ES-I3 (cell line): ENCODE data around the gene COX7A2L.
"Not testable (repeated sequence)": the region's sequence is repeated elsewhere in the genome, so short reads cannot be mapped to it uniquely, and the experiment has no call there.

Experiments used
- H3K36me3 ChIP-seq: 2 replicates; pipeline ENCODE4 v1.6.1; 2013; ENCODE audit warnings: mild to moderate bottlenecking, low read length, control low read depth, moderate library complexity; ENCODE audit not compliant: insufficient read depth
- H3K4me1 ChIP-seq: 2 replicates; pipeline ENCODE4 v1.6.1; 2013; ENCODE audit warnings: mild to moderate bottlenecking, control low read depth, low read length; ENCODE audit not compliant: insufficient read depth
- H3K9ac ChIP-seq: 2 replicates; pipeline ENCODE4 v1.6.1; 2013; ENCODE audit warnings: low read depth, mild to moderate bottlenecking, low read length, moderate library complexity
- H3K9me3 ChIP-seq: 2 replicates; pipeline ENCODE4 v1.6.1; 2013; ENCODE audit warnings: mild to moderate bottlenecking, low read length, moderate library complexity; ENCODE audit not compliant: control insufficient read depth, insufficient read depth

The COX7A2L gene

DNA sequence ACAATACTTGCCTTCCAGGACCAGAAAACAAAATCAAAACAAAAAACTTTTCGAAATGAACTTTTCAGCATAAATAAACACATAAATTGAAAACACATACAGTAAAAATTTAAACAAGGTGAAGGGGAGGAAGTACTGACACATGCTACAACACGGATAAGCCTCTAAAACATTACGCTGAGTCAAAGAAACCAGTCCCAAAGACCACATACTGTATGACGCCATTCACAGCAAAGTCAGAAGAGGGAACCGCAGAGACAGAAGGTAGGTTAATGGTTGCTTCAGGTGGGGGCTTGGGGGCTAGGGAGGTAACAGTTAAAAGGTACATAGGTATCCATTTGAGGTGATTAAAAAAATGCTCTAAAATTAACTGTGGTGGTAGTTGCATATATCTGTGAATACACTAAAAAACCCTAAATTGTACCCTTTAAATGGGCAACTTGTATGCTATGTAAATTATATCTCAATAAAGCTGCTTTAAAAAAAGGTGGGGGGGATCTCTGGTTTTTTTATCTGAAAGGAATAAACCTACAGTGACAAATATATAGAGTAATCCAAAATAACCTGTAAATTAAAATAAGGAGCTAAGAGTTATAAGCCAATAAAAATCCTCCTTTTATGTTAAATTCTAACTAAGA lies 7.1 kb downstream of the COX7A2L start:
- Histone ChIP-seq H3K9ac (no peak overlapping the region), H3K36me3 (0 out of 2 replicates have a peak, but pooled peaks cover 8% of the 10 kb centered on the region), H3K4me1 (no peaks in the 10 kb centered on the region; the same call in 1 of the 2 replicates), H3K9me3 (no peaks in the 10 kb centered on the region)

GRCh38 chr2:42351864-42352263 lies 9.2 kb downstream of the COX7A2L start:
- Histone ChIP-seq H3K4me1 (no peaks in the 10 kb centered on the region; the same call in 1 of the 2 replicates), H3K9me3 (no peaks in the 10 kb centered on the region), H3K9ac (no peak overlapping the region), H3K36me3 (0 out of 2 replicates have a peak, but pooled peaks cover 8% of the 10 kb centered on the region)

- peaks cover 13% of the 10 kb centered on the region; the same call in 1 of the 2 replicates for H3K36me3 ChIP-seq
- no peaks in the 10 kb centered on the region for H3K9me3 ChIP-seq
- no peaks in the 10 kb centered on the region; the same call in 1 of the 2 replicates for H3K4me1 ChIP-seq
These were observed 10.5 kb downstream of the COX7A2L start for GRCh38 chr2:42350434-42351063.

GRCh38 chr2:42348113-42348805 lies 12.8 kb downstream of the COX7A2L start:
- peaks cover 13% of the 10 kb centered on the region; the same call in 1 of the 2 replicates for H3K36me3 ChIP-seq
- no peaks in the 10 kb centered on the region for H3K9me3 ChIP-seq
- H3K4me1 ChIP-seq: peaks cover 7% of the 10 kb centered on the region
- no peak overlapping the region for H3K9ac ChIP-seq

More at GRCh38 chr2:42350434-42351063, 10.5 kb downstream of the COX7A2L start:
- H3K9ac ChIP-seq: no peak overlapping the region

DNA sequence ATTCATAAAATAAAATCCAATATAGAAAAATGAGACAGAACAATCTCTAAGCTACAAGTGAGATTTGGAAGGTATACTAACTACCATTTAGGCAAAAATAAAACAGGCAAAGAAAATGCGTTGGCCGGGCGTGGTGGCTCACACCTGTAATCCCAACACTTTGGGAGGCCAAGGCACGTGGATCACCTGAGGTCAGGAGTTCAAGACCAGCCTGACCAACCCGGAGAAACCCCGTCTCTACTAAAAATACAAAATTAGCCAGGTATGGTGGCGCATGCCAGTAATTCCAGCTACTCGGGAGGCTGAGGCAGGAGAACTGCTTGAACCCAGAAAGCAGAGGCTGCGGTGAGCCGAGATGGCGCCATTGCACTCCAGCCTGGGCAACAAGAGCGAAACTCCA lies 13.5 kb downstream of the COX7A2L start:
- H3K9ac ChIP-seq, H3K9me3 ChIP-seq: not testable (repeated sequence)
- Histone ChIP-seq H3K4me1 (peaks cover 12% of the 10 kb centered on the region), H3K36me3 (peaks cover 13% of the 10 kb centered on the region; the same call in 1 of the 2 replicates)

DNA sequence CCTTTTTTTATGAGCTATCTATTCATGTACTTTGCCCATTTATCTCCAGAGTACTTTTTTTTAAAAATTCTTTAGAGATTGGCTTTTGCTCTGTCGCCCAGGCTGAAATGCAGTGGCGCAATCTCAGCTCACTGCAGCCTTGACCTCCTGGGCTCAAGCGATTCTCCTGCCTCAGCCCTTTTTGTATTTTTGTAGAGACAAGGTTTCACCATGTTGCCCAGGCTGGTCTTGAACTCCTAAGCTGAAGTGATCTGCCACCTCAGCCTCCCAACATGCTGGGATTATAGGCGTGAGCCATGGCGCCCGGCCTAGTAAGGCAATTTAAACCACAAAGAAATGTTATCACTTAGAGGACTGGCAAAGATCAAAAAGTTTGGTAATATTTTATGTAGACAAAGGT lies 14.2 kb downstream of the COX7A2L start:
- H3K36me3 ChIP-seq, H3K9me3 ChIP-seq, H3K9ac ChIP-seq: not testable (repeated sequence)
- H3K4me1 ChIP-seq: peaks cover 16% of the 10 kb centered on the region

DNA sequence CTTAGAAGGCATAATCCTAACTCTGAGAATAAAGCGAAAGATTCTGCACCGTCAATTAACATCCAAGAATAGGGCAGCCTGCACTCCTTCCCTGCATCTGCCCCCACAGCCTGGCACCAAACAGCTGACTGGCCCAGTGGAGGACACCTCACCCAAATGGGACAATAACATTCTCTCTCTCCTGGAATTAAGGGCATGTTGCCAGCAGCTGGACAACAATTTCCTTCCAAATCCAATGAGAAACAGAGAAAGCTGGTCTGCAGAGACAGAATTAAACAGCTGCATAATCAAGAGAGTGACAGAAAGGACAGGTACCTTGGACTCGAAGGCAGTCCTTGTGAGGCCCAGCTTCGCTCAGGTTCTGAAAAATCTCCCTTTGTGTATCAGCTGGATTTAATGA lies 15.0 kb downstream of the COX7A2L start:
- Histone ChIP-seq H3K9me3 (no peaks in the 10 kb centered on the region), H3K9ac (no peak overlapping the region), H3K36me3 (peaks cover 5% of the 10 kb centered on the region; the same call in 1 of the 2 replicates), H3K4me1 (peaks cover 16% of the 10 kb centered on the region)

GRCh38 chr2:42342795-42343241 lies 18.2 kb downstream of the COX7A2L start:
- Histone ChIP-seq H3K4me1 (peaks cover 16% of the 10 kb centered on the region), H3K9me3 (no peaks in the 10 kb centered on the region), H3K36me3 (peaks cover 7% of the 10 kb centered on the region), H3K9ac (no peak overlapping the region)

DNA sequence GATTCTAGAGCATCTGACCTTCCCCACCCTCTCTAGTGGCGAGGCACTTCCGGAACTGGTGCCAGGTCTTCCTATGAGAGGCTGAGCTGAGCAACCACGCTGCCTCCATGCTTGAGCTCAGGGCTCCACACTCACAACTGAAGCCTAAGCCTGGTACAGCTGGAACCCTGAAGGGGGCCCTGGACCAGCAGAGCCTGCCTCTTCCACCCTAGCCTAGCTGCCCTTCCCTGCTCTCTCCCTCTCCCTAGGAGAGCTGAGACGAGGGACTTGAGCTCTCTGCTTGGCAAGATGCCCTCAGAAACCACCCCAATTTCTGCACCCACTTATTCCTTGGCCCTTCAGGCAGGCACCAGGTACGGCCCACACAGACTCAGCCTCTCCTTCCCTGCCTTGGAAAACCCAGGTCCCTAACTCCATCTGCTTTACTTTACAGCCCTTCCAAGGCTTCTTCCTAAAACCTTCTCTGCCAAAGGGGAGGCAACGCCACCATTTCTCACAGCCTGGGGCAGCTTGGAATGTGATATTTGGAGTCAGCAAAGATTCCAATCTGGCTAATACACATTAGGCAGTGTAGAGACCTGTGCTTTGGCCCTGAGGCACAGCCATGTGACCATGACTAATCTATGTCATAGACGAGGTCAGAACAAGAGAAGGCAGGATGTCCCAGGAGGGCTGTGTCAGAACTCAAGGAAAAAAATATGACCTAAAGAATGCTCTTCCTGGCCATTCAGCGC lies 18.8 kb downstream of the COX7A2L start:
- no peaks in the 10 kb centered on the region for H3K9me3 ChIP-seq
- peaks cover 16% of the 10 kb centered on the region for H3K4me1 ChIP-seq
- no peak overlapping the region for H3K9ac ChIP-seq
- peaks cover 7% of the 10 kb centered on the region for H3K36me3 ChIP-seq

GRCh38 chr2:42340938-42341636 lies 19.9 kb downstream of the COX7A2L start:
- H3K4me1 ChIP-seq: peaks cover 16% of the 10 kb centered on the region
- peaks cover 3% of the 10 kb centered on the region; the same call in 1 of the 2 replicates for H3K36me3 ChIP-seq
- no peaks in the 10 kb centered on the region for H3K9me3 ChIP-seq
- no peak overlapping the region for H3K9ac ChIP-seq

DNA sequence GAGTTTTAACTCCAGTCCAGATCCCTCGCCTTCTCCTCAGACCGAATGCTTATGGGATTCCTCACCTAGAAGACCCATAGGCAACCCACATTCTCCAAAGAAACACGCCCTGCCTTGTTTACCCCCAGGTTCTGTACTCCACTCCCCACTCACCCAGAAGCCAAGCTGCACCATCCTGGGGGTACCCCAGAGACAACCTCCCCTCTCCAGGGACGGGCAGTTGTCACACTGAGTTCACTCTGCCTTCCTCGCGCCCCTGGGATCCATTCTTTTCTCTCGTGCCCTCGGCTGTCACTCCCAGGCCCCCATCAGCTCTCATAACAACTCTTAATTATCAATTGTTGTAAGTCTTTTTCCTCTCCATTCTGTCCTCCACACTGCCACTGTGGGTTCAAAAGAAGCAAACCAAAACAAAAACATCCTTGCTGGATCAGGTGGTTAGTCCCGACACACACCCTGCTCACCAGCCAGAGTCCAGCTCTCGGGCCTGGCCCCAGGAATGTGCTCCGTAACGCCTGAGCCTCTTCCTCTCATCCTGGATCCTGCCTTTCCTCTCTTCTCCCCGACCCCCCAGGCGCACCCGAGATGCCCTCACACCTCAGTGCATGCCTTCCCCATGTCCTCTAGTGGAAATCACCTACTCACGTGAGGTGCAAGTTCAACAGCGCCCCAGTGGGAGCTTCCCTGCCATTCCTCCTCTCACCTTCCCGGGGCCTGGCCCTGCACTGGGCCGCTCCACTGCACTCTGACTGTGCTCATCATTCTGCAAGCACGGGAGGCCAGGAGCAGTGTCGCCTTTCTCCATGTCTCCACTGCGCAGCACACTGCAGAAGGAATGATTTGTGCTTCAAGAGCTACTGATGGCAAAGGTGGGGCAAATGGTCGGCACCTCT lies 20.7 kb downstream of the COX7A2L start:
- no peak overlapping the region for H3K9ac ChIP-seq
- H3K4me1 ChIP-seq: peaks cover 16% of the 10 kb centered on the region
- H3K9me3 ChIP-seq: no peaks in the 10 kb centered on the region
- peaks cover 3% of the 10 kb centered on the region; the same call in 1 of the 2 replicates for H3K36me3 ChIP-seq

DNA sequence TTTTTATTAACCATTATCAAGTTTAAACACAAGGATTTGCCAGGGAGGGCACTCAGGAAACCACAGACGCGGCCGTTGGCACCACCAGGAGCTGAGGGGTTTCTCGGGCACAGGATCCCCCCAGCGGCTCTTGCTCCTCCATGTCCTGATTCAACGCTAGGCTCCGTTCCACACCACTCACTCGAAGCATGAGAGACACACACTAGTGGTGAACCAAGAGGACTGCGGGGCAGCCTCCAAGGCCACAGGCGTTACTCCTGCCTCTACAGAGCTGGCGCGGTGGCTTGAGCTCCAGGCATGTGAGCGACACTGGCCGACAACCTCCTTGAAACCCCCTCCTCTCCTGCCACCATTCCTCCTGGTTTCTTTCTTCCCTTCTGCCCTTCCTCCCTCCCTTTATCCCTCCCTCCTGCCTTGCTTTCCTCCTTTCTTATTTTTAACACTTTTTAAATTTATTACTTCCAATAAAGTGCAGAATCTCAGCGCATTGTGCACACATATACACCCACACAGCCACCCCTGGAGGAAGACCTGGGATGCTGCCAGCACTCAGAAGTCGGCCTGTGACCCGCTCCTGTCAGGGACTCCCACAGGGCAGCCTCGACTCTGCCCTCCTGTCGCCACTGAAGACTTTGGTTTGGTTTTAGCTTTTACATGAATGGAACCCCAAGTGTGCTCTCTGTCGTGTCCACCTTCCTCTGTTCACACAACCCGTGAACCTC lies 21.7 kb downstream of the COX7A2L start:
- H3K4me1 ChIP-seq: peaks cover 16% of the 10 kb centered on the region
- H3K9ac ChIP-seq: no peak overlapping the region
- H3K9me3 ChIP-seq: no peaks in the 10 kb centered on the region
- peaks cover 3% of the 10 kb centered on the region; the same call in 1 of the 2 replicates for H3K36me3 ChIP-seq
